ENCODE measurements around the gene SORCS1. TPM values are rescaled to one million over a fixed set of nuclear protein-coding genes. Genes with fewer than 3 reads are reported as not detected.

The SORCS1 gene
- total and polyA plus RNA-seq, 2 of the 8 experiments (the other 6 are each of a cell fraction or from before 2014, with no cell fraction given) = 4.1 to 4.6 TPM

DNA sequence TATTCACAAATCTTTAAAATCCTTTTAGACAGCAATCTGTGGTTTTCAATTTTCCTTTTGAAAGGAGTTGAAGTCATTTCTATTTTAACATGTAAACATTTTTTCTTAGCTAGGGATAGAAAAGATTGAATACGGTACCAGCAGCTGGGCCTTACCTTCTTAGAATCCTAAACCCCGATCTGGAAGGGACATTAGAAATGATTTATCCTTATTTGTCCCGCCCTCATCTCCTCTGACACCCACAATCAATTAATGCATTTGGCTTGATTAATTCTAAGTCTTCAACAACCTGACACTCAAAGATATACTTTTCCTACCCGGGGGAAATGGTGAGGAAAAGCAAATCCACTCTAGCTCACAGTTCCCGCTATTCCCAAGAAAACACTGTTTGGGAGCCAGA, 100.4 kb downstream of the SORCS1 start:
- no peak overlapping the region for H3K9ac ChIP-seq (replicated peaks in 1 of 4; ENCODE audit: extremely low read depth in 1 of 4, low read depth in 3 of 4, low read length in 3 of 4)
- peaks cover 0 to 3% (median 1%) of the 10 kb centered on the region in 4 experiments; a peak in 2 of 7 replicates for H3K4me1 ChIP-seq (replicated peaks in 1 of 4; ENCODE audit: control insufficient read depth in 3 of 4, insufficient read depth in 4 of 4, low read length in 3 of 4)
- H2AK5ac ChIP-seq (ENCODE audit: low read depth, low read length) = no peak overlapping the region
- no peak for FAIRE-seq
- ChIA-PET CTCF (ENCODE audit: partially characterized antibody) (interaction anchor here (1.3 kb wide), 1 partner anchor 12 kb away, joined by 3 read pairs; no protein-coding TSS in a partner anchor), POLR2A (ENCODE audit: partially characterized antibody) (no interaction called here)
- 94% methylated on average over 5 of the region's 5 CpGs; no CpG with 5 or more reads in 1 of the 2 experiments for WGBS, 2 experiments (ENCODE audit: extremely low coverage in 1 of 2, insufficient coverage in 1 of 2, insufficient read length in 1 of 2, insufficient replicate concordance in 2 of 2, low coverage in 1 of 2, low lambda C conversion rate in 2 of 2, missing lambda C conversion rate in 1 of 2)
- H3K9me3 ChIP-seq (ENCODE audit: insufficient read depth in 2 of 2, low read depth in 1 of 2, low read length in 1 of 2) = no peaks in the 10 kb centered on the region
- no peak overlapping the region for H3K18ac ChIP-seq (ENCODE audit: extremely low read depth, low read length)
- no peak overlapping the region for H3K14ac ChIP-seq (ENCODE audit: insufficient read length)
- no peak overlapping the region for H3K23ac ChIP-seq (ENCODE audit: insufficient read length)
- H3K27ac ChIP-seq (ENCODE audit: low read depth, low read length) = no peak overlapping the region
- no peak overlapping the region for H3K4me3 ChIP-seq (ENCODE audit: extremely low read depth in 1 of 4, insufficient read depth in 2 of 4, low read depth in 3 of 4, low read length in 4 of 4)
- no peak overlapping the region for H2BK5ac ChIP-seq (ENCODE audit: low read depth, low read length)
- no peak overlapping the region for H3K56ac ChIP-seq (replicated peaks; ENCODE audit: insufficient read length, low read depth, low read length)
- H3K79me1 ChIP-seq (ENCODE audit: low read depth, low read length) = no peaks in the 10 kb centered on the region
- no peak for DNase-seq (ENCODE audit: low read depth in 1 of 2, low spot score in 2 of 2)
- no peak overlapping the region for H2AFZ ChIP-seq (ENCODE audit: low read length)
- H2BK12ac ChIP-seq (ENCODE audit: low read depth, low read length) = no peak overlapping the region
- no peak overlapping the region for H2BK20ac ChIP-seq (ENCODE audit: low read length)
- H3K23me2 ChIP-seq (ENCODE audit: low read depth, low read length) = no peaks in the 10 kb centered on the region
- H4K20me1 ChIP-seq (replicated peaks in 1 of 2; ENCODE audit: control insufficient read depth in 1 of 2, insufficient read depth in 2 of 2, low read length in 2 of 2) = no peaks in the 10 kb centered on the region
- H3K79me2 ChIP-seq (ENCODE audit: control insufficient read depth in 1 of 2, insufficient read depth in 2 of 2, low read length in 2 of 2) = no peaks in the 10 kb centered on the region
- TF ChIP-seq TCF12 (IDR thresholded peaks at IDR 0.05; ENCODE audit: low read depth, low read length) (no peak), GABPA (IDR thresholded peaks at IDR 0.05; ENCODE audit: borderline replicate concordance, insufficient read depth, low read length) (no peak), RAD21 (IDR thresholded peaks at IDR 0.05 in 1 of 2, conservative IDR thresholded peaks at IDR 0.05 in 1 of 2; ENCODE audit: low read depth in 2 of 2, low read length in 2 of 2) (no peak), EZH2 (IDR thresholded peaks at IDR 0.05; ENCODE audit: low read depth, low read length, severe bottlenecking) (no peak), TEAD4 (IDR thresholded peaks at IDR 0.05; ENCODE audit: low read depth, low read length) (no peak), JUN (IDR thresholded peaks at IDR 0.05; ENCODE audit: low read depth, low read length) (no peak)
- no peak overlapping the region for H4K5ac ChIP-seq (ENCODE audit: insufficient read length, low read depth, low read length)
- H3K36me3 ChIP-seq (ENCODE audit: control insufficient read depth in 2 of 4, insufficient read depth in 4 of 4, low read length in 3 of 4) = no peaks in the 10 kb centered on the region
- no peak overlapping the region for H2BK120ac ChIP-seq (replicated peaks; ENCODE audit: low read depth, low read length)
- no peak overlapping the region for H2BK15ac ChIP-seq (ENCODE audit: low read length)
- H3K27me3 ChIP-seq (replicated peaks in 1 of 4; ENCODE audit: control insufficient read depth in 3 of 4, extremely low read depth in 1 of 4, insufficient read depth in 3 of 4, low read length in 3 of 4) = no peaks in the 10 kb centered on the region
- no peak overlapping the region for H4K8ac ChIP-seq (ENCODE audit: extremely low read depth, insufficient read depth, low read length)
- no peak overlapping the region for H4K91ac ChIP-seq (replicated peaks; ENCODE audit: insufficient read length, low read length)
- no peak overlapping the region for H3K4ac ChIP-seq (replicated peaks; ENCODE audit: insufficient read length, low read depth, low read length)
- no peak overlapping the region for H3K4me2 ChIP-seq (ENCODE audit: insufficient read depth in 1 of 2, low read depth in 2 of 2, low read length in 2 of 2)
